ENCODE measurements around the gene KCNH5.

KCNH5 gene, protein sequence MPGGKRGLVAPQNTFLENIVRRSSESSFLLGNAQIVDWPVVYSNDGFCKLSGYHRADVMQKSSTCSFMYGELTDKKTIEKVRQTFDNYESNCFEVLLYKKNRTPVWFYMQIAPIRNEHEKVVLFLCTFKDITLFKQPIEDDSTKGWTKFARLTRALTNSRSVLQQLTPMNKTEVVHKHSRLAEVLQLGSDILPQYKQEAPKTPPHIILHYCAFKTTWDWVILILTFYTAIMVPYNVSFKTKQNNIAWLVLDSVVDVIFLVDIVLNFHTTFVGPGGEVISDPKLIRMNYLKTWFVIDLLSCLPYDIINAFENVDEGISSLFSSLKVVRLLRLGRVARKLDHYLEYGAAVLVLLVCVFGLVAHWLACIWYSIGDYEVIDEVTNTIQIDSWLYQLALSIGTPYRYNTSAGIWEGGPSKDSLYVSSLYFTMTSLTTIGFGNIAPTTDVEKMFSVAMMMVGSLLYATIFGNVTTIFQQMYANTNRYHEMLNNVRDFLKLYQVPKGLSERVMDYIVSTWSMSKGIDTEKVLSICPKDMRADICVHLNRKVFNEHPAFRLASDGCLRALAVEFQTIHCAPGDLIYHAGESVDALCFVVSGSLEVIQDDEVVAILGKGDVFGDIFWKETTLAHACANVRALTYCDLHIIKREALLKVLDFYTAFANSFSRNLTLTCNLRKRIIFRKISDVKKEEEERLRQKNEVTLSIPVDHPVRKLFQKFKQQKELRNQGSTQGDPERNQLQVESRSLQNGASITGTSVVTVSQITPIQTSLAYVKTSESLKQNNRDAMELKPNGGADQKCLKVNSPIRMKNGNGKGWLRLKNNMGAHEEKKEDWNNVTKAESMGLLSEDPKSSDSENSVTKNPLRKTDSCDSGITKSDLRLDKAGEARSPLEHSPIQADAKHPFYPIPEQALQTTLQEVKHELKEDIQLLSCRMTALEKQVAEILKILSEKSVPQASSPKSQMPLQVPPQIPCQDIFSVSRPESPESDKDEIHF

DNA sequence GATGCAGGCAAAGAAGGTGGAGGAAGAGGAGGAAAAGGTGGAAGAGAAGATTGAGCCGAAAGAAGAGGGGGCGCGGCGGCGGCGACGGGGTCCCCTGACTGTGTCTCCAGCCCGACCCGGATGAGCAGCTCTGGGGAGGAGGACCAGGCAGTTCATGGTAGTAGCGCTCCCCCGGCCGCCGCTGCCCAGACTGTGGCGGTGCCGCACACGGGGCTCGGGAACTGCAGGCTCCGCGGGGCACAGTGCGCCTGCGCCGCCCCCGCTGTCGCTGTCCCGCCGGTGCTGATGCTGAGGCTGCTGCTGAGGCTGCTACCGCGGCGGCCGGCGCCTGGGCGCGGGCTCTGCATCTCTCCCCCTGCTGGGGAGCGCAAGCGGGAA lies at the start of gene KCNH5:
KCNH5 (minus strand) TSS at position 225 of the 378 bp plus-strand sequence. CDS start 272 bp downstream, outside the sequence.
- ATAC-seq (ENCODE audit: low read depth) (no peak), DNase-seq (ENCODE audit: low spot score in 2 of 2) (no peak)
- H3K4me1 Mint-ChIP-seq = no peaks in the 10 kb centered on the region
- no peak within 1 kb of the TSS for H3K4me3 Mint-ChIP-seq
- no peaks in the 10 kb centered on the region for H3K9me3 Mint-ChIP-seq
- no peaks in the 10 kb centered on the region for H3K36me3 Mint-ChIP-seq
- no peak within 1 kb of the TSS for H3K27ac Mint-ChIP-seq
- peaks cover 4% of the 10 kb centered on the region for H3K27me3 Mint-ChIP-seq

DNA sequence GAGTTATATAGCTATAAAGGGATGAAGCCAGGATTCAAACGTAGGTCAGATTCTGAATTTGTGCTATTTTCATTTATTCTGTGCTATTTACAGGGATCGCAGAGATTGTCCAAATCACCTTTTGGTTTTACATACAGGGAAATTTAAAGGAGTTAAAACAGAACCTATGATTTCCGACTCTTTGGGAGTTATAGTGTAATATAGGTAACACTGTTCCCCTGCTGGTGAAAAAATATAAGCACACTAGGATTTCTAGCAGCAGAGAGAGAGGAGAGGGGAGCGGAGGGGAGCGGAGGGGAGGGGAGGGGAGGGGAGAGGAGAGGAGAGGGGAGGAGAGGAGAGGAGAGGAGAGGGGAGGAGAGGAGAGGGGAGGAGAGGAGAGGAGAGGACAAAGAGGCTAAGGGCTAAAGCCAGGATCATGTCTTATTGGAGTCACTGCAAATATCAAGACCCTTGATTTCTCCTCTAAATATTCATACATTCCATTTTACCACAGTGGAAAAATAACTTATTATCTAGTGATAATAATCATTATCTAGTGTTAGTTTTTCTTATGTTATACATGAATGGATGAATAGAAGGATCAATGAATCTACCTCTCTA lies 46.2 kb upstream of the KCNH5 start:
- H3K36me3 Mint-ChIP-seq = no peaks in the 10 kb centered on the region
- no peaks in the 10 kb centered on the region for H3K9me3 Mint-ChIP-seq
- H3K27ac Mint-ChIP-seq = no peak overlapping the region
- H3K4me1 Mint-ChIP-seq = no peaks in the 10 kb centered on the region
- DNase-seq (ENCODE audit: low spot score in 2 of 2) (no peak), ATAC-seq (ENCODE audit: low read depth) (no peak)
- no peaks in the 10 kb centered on the region for H3K27me3 Mint-ChIP-seq
- H3K4me3 Mint-ChIP-seq = no peak overlapping the region

DNA sequence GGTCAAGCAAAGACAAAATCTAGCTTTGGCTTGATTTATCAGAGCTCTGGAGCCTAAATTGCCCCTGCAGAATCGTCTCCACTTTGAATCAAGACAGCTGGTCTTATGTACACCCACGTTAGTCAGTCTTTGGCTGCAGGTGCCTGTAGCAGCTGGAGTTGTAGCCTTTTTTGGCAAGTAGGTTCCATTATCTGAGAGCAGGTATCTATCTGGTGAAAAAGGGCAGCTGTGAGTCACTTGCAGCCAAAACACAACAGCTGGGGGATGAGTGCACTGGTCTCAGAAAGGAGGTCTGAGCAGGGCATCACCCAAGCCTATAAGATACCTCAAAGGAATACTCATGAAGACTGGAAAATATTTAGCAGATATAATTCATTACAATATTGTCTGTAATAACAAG lies 43.6 kb upstream of the KCNH5 start:
- no peak overlapping the region for H3K4me3 Mint-ChIP-seq
- H3K9me3 Mint-ChIP-seq = peaks cover 6% of the 10 kb centered on the region
- no peaks in the 10 kb centered on the region for H3K27me3 Mint-ChIP-seq
- ATAC-seq (ENCODE audit: low read depth) (no peak), DNase-seq (ENCODE audit: low spot score in 2 of 2) (no peak)
- no peaks in the 10 kb centered on the region for H3K36me3 Mint-ChIP-seq
- H3K27ac Mint-ChIP-seq = no peak overlapping the region
- no peaks in the 10 kb centered on the region for H3K4me1 Mint-ChIP-seq

DNA sequence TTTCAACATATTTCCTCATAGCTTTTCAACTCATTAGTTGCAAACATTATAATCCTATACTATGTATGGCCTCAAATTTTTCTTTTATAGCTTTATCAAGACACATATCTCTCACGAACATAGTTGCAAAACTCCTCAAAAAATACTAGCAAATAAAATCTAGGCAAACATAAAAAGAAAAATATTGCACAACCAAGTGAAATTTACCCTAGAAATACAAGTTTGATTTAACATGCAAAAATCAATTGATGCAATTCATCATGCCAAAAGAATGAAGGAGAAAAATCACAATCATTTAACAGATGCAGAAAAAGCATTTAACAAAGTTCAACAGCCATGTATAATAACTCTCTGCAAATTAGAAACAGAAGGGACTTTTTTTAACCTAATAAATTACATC lies 33.3 kb upstream of the KCNH5 start:
- ATAC-seq (ENCODE audit: low read depth) = no peak
- no peak overlapping the region for H3K4me3 Mint-ChIP-seq
- DNase-seq (ENCODE audit: low spot score in 2 of 2) = no peak
- H3K27ac Mint-ChIP-seq = no peak overlapping the region
- no peaks in the 10 kb centered on the region for H3K9me3 Mint-ChIP-seq
- H3K36me3 Mint-ChIP-seq = no peaks in the 10 kb centered on the region
- no peaks in the 10 kb centered on the region for H3K27me3 Mint-ChIP-seq
- H3K4me1 Mint-ChIP-seq = no peaks in the 10 kb centered on the region

DNA sequence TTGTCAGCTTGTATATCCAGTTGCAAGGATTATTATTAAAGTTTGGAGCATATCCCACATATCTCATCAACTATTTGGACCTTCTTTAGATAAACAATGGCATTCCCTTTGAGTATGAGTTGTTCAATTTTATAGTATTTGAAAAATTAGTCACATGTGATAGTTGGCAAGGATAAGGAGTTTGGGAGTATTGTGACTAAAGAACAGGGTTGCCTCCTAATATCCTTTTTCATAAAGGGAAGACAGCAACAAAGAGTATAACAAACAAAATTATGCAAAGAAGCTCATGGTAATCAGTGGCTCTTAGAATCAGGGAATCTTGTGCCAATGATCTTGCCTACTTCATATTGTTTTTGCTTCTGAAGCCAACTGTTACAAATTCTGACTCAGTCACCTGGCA lies 31.2 kb upstream of the KCNH5 start:
- ATAC-seq (ENCODE audit: low read depth) (no peak), DNase-seq (ENCODE audit: low spot score in 2 of 2) (no peak)
- H3K4me3 Mint-ChIP-seq = no peak overlapping the region
- no peaks in the 10 kb centered on the region for H3K4me1 Mint-ChIP-seq
- no peaks in the 10 kb centered on the region for H3K9me3 Mint-ChIP-seq
- H3K36me3 Mint-ChIP-seq = no peaks in the 10 kb centered on the region
- no peak overlapping the region for H3K27ac Mint-ChIP-seq
- H3K27me3 Mint-ChIP-seq = peaks cover 2% of the 10 kb centered on the region

DNA sequence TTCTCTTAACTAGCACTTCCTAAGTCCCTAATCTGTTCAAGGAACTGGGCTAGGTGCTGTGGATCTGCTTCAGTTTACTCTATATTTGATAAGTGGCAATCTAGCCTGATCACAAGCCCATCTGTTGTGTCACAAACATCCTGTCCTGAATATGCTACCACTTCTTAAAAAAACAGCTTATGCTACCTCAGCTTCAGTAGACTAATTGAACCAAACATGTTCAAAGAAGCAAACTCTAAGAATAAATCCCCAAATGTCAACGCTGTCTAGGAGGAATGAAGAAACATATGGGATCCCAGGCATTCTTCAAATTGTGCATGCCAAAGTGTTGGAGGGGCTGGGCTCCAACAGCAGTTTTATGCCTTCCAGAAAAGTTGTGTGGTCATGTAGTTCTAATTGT lies 10.4 kb upstream of the KCNH5 start:
- no peak for ATAC-seq (ENCODE audit: low read depth)
- Mint-ChIP-seq H3K27me3 (no peaks in the 10 kb centered on the region), H3K36me3 (no peaks in the 10 kb centered on the region), H3K4me3 (no peak overlapping the region), H3K4me1 (no peaks in the 10 kb centered on the region), H3K9me3 (no peaks in the 10 kb centered on the region), H3K27ac (no peak overlapping the region)
- DNase-seq (ENCODE audit: low spot score in 2 of 2) = no peak

- Mint-ChIP-seq H3K27me3 (no peaks in the 10 kb centered on the region), H3K4me3 (no peak overlapping the region), H3K4me1 (no peaks in the 10 kb centered on the region), H3K9me3 (no peaks in the 10 kb centered on the region), H3K27ac (no peak overlapping the region), H3K36me3 (no peaks in the 10 kb centered on the region)
- ATAC-seq (ENCODE audit: low read depth) (no peak), DNase-seq (ENCODE audit: low spot score in 2 of 2) (no peak)
Observed at GRCh38 chr14:63051992-63052391, 6.7 kb upstream of the KCNH5 start.

DNA sequence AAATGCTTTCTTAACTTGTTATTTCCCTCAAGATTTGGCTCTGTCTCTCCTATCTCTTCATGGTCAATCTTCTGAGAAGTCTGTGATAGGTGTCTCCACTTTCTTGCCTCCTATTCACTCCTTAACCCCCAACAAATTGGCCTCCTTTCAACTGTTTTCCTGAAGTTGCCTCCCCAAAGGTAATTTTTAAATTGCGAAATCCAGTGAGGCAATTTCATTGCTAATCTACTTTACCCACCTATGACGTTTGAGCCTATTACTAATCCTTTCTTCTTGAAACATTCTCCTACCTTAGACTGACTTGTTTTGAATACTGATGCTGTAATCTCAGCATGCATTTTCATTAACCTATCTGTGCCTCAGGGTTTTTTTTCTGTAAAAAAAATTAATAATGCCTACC lies 6.0 kb upstream of the KCNH5 start:
- Mint-ChIP-seq H3K9me3 (no peaks in the 10 kb centered on the region), H3K27ac (no peak overlapping the region), H3K36me3 (no peaks in the 10 kb centered on the region), H3K27me3 (no peaks in the 10 kb centered on the region), H3K4me1 (no peaks in the 10 kb centered on the region), H3K4me3 (no peak overlapping the region)
- no peak for DNase-seq (ENCODE audit: low spot score in 2 of 2)
- no peak for ATAC-seq (ENCODE audit: low read depth)

DNA sequence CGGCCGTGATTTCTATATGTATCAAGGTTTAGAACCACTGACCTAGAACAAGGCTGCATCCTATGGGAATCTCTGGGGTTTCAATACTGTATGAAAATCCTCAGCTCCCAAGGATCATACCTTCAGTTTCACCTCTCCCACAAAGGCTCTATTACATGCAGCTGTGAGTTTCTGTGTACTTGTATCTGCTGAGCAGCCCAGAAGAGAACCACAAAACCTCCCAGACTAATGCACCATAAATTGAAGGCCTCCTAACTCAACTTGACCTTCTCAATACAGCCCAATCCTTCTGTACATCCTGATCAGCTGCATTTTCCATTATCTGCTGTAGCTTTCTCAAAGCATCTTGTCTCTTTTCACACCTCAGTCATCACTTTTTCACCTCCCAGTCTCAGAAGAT lies 5.4 kb upstream of the KCNH5 start:
- H3K4me1 Mint-ChIP-seq = no peaks in the 10 kb centered on the region
- DNase-seq (ENCODE audit: low spot score in 2 of 2) (no peak), ATAC-seq (ENCODE audit: low read depth) (no peak)
- H3K36me3 Mint-ChIP-seq = no peaks in the 10 kb centered on the region
- H3K9me3 Mint-ChIP-seq = no peaks in the 10 kb centered on the region
- H3K4me3 Mint-ChIP-seq = no peak overlapping the region
- H3K27ac Mint-ChIP-seq = no peak overlapping the region
- H3K27me3 Mint-ChIP-seq = no peaks in the 10 kb centered on the region

- ATAC-seq (ENCODE audit: low read depth) (no peak), DNase-seq (ENCODE audit: low spot score in 2 of 2) (no peak)
- no peak overlapping the region for H3K4me3 Mint-ChIP-seq
- no peaks in the 10 kb centered on the region for H3K36me3 Mint-ChIP-seq
- H3K27me3 Mint-ChIP-seq = peaks cover 4% of the 10 kb centered on the region
- H3K9me3 Mint-ChIP-seq = no peaks in the 10 kb centered on the region
- no peak overlapping the region for H3K27ac Mint-ChIP-seq
- no peaks in the 10 kb centered on the region for H3K4me1 Mint-ChIP-seq
Observed at GRCh38 chr14:63046339-63047268, 1.3 kb upstream of the KCNH5 start.

GRCh38 chr14:63045612-63046320 lies 508 bp upstream of the KCNH5 start:
- no peaks in the 10 kb centered on the region for H3K9me3 Mint-ChIP-seq
- H3K36me3 Mint-ChIP-seq = no peaks in the 10 kb centered on the region
- H3K4me1 Mint-ChIP-seq = no peaks in the 10 kb centered on the region
- H3K27me3 Mint-ChIP-seq = peaks cover 4% of the 10 kb centered on the region
- no peak for DNase-seq (ENCODE audit: low spot score in 2 of 2)
- H3K4me3 Mint-ChIP-seq = no peak overlapping the region
- H3K27ac Mint-ChIP-seq = no peak overlapping the region
- no peak for ATAC-seq (ENCODE audit: low read depth)

DNA sequence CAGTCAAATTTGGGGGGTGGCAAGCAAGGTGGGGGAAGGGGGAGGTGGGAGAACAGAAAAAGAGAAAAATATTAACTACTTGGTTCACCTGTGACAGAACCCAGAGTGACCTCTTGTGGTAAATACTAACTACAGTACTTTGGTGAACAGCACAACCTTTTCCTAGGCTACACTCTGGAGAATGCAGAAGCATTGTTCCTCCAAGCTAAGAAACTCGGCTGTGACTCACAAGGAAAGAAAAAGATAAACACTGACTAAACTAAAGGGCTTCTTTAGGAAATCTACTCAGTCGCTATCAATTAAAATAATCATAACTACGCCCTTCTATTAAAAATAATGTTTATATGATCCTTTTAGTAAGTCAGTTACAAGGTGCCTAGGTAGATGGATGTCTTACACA lies 5.4 kb downstream of the KCNH5 start:
- no peak for DNase-seq (ENCODE audit: low spot score in 2 of 2)
- Mint-ChIP-seq H3K4me3 (no peak overlapping the region), H3K4me1 (no peaks in the 10 kb centered on the region), H3K27me3 (peaks cover 3% of the 10 kb centered on the region), H3K9me3 (no peaks in the 10 kb centered on the region), H3K27ac (no peak overlapping the region), H3K36me3 (no peaks in the 10 kb centered on the region)
- ATAC-seq (ENCODE audit: low read depth) = no peak

- H3K27ac Mint-ChIP-seq = no peak overlapping the region
- H3K36me3 Mint-ChIP-seq = no peaks in the 10 kb centered on the region
- ATAC-seq (ENCODE audit: low read depth) = no peak
Observed at GRCh38 chr14:63032641-63033040, 12.6 kb downstream of the KCNH5 start.

More at GRCh38 chr14:63032641-63033040, 12.6 kb downstream of the KCNH5 start:
- Mint-ChIP-seq H3K9me3 (peaks cover 3% of the 10 kb centered on the region), H3K27me3 (peaks cover 2% of the 10 kb centered on the region), H3K4me1 (no peaks in the 10 kb centered on the region), H3K4me3 (no peak overlapping the region)
- no peak for DNase-seq (ENCODE audit: low spot score in 2 of 2)
